Mononuclear cell (primary cell): Measurements from ENCODE around the gene REN. TPM values are rescaled to one million over a fixed set of nuclear protein-coding genes. Genes with fewer than 3 reads are reported as not detected.

Experiments used
- total RNA-seq: library from RNA; depleted of rRNA; stranded (reverse); fragments of >200 nt; gene quantifications from one replicate; pipeline ENCODE4 v1.2.3, GENCODE V29; 2012

The REN gene
- total RNA-seq, 1 donor: not detected

Other genes with a start within 250 kb of the REN start
- 0.42 TPM for gene SOX13, start 93.2 kb downstream of the REN start, total RNA-seq
- 3.0 TPM for gene ETNK2, start 14.3 kb downstream of the REN start, total RNA-seq
- gene KISS1, start 30.2 kb upstream of the REN start, total RNA-seq: not detected
- gene GOLT1A, start 47.7 kb upstream of the REN start, total RNA-seq: not detected
- under 0.01 TPM for gene PLEKHA6, start 193.6 kb upstream of the REN start, total RNA-seq
- gene PPP1R15B, start 245.5 kb upstream of the REN start, total RNA-seq: 206 TPM